HL-60 (cell line): Measurements from ENCODE around the gene KRT31.

Experiments
- DNase-seq, 2 experiments: peaks; one replicate each; pipeline ENCODE4 v3.0.0-alpha.2; 2010 to 2020; ENCODE audit warnings: low read depth in 1 of 2, low spot score in 1 of 2
- H3K27ac ChIP-seq: fragments of 250-450 bp; sonication (Bioruptor Pico); replicated peaks from 2 replicates; pipeline ENCODE4 v1.5.1; 2020; ENCODE audit warnings: mild to moderate bottlenecking, moderate library complexity
- H3K27me3 ChIP-seq: fragments of 250-450 bp; sonication (Bioruptor Pico); 2 replicates; pipeline ENCODE4 v1.5.1; 2021; ENCODE audit warnings: mild to moderate bottlenecking, moderate library complexity; ENCODE audit not compliant: insufficient read depth, poor library complexity, severe bottlenecking
- H3K4me3 ChIP-seq: replicated peaks from 2 replicates; pipeline ENCODE4 v1.5.1; 2011; ENCODE audit warnings: mild to moderate bottlenecking, control low read depth, low read length; ENCODE audit not compliant: insufficient read depth
- CTCF ChIP-seq: IDR thresholded peaks from one replicate; pipeline ENCODE4 v1.5.1; 2011; ENCODE audit warnings: low read length, control low read depth, inconsistent platforms; ENCODE audit not compliant: insufficient read depth
- GABPA ChIP-seq: IDR thresholded peaks from 2 replicates; pipeline ENCODE4 v1.6.1; 2012; ENCODE audit warnings: low read depth
- POLR2AphosphoS5 ChIP-seq: IDR thresholded peaks from 2 replicates; pipeline ENCODE4 v1.6.1; 2012; ENCODE audit warnings: low read depth
- SPI1 ChIP-seq: IDR thresholded peaks from 2 replicates; pipeline ENCODE4 v1.6.1; 2012; ENCODE audit warnings: low read depth, mild to moderate bottlenecking, borderline replicate concordance
- long read RNA-seq: library from polyadenylated mRNA; unstranded; transcript quantifications from one replicate; pipeline ENCODE4 v2.0.0, GENCODE V29; 2020
- TF ChIP-seq, protein P1 (sequence below): IDR thresholded peaks from 2 replicates; pipeline ENCODE4 v1.6.1; 2012; ENCODE audit warnings: low read depth; ENCODE audit not compliant: insufficient replicate concordance

Gene KRT31
- long read RNA-seq = 0 reads

GRCh38 chr17:41396996-41397660 is at the start of gene KRT31:
Gene KRT31, minus strand, starts transcription at chr17:41397608. Its CDS starts 69 bp downstream, at chr17:41397539.
- H3K27me3 ChIP-seq = no peaks in the 10 kb centered on the region
- no peak for DNase-seq
- H3K27ac ChIP-seq = no peak within 1 kb of the TSS
- no peak for TF ChIP-seq GABPA
- TF ChIP-seq, protein P1, sequence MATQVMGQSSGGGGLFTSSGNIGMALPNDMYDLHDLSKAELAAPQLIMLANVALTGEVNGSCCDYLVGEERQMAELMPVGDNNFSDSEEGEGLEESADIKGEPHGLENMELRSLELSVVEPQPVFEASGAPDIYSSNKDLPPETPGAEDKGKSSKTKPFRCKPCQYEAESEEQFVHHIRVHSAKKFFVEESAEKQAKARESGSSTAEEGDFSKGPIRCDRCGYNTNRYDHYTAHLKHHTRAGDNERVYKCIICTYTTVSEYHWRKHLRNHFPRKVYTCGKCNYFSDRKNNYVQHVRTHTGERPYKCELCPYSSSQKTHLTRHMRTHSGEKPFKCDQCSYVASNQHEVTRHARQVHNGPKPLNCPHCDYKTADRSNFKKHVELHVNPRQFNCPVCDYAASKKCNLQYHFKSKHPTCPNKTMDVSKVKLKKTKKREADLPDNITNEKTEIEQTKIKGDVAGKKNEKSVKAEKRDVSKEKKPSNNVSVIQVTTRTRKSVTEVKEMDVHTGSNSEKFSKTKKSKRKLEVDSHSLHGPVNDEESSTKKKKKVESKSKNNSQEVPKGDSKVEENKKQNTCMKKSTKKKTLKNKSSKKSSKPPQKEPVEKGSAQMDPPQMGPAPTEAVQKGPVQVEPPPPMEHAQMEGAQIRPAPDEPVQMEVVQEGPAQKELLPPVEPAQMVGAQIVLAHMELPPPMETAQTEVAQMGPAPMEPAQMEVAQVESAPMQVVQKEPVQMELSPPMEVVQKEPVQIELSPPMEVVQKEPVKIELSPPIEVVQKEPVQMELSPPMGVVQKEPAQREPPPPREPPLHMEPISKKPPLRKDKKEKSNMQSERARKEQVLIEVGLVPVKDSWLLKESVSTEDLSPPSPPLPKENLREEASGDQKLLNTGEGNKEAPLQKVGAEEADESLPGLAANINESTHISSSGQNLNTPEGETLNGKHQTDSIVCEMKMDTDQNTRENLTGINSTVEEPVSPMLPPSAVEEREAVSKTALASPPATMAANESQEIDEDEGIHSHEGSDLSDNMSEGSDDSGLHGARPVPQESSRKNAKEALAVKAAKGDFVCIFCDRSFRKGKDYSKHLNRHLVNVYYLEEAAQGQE = no peak
- TF ChIP-seq POLR2AphosphoS5 = no peak
- no peak for TF ChIP-seq SPI1
- no peak for TF ChIP-seq CTCF
- no peak within 1 kb of the TSS for H3K4me3 ChIP-seq

DNA sequence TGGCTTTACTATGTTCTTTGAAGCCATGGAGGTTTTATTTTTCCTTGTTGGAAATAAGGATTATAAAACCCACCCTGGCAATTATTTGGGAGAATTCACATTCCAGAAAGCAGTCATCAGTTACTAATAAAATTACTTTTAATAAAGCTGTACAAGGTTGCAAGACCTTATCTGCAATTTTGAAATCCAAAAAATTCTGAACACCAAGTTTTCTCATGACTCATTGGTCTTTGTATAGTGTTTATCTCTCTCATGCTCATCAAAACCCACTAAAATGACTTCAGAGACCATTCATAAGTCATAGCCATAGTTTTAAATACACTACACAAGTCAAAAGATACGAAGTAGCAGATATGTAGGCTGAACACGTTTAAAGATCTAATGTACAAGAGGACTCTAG is 49.4 kb upstream of the KRT31 start:
- TF ChIP-seq POLR2AphosphoS5 (no peak), GABPA (no peak), SPI1 (no peak), CTCF (no peak)
- TF ChIP-seq, protein P1 = no peak
- Histone ChIP-seq H3K27ac (no peak overlapping the region), H3K4me3 (no peak overlapping the region), H3K27me3 (peaks cover 4% of the 10 kb centered on the region)
- DNase-seq = no peak

DNA sequence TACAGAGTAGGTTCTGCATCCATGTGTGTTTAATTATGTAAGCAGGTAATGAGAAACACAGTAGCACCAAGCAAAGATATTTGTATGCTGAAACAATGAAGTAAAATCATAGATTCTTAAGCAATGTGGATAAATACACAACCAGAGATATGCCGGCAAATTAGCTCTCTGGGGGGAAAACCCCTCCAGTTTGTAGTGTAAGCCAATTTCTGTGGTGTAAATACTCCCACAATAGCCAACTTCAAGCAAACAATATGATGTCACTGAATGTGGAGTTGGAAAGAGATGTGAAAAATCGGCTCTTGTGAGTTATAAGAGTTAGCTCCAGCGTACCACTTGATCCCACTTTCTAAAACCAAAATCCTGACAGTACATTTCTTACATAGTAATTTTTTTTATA is 47.2 kb upstream of the KRT31 start:
- no peak overlapping the region for H3K4me3 ChIP-seq
- DNase-seq = no peak
- peaks cover 4% of the 10 kb centered on the region for H3K27me3 ChIP-seq
- TF ChIP-seq, protein P1 = no peak
- TF ChIP-seq SPI1 (no peak), GABPA (no peak), POLR2AphosphoS5 (no peak), CTCF (no peak)
- no peak overlapping the region for H3K27ac ChIP-seq
